Left ventricle myocardium superior (tissue), 1 donor: ENCODE measurements around the gene KRT2. TPM values are rescaled to one million over a fixed set of nuclear protein-coding genes. Genes with fewer than 3 reads are reported as not detected.

Experiments used
- ATAC-seq: fragments of 200-7000 bp; cut with Tn5 transposase; one replicate; pipeline ENCODE4 v1.9.1; 2020; ENCODE audit warnings: mild to moderate bottlenecking, moderate library complexity
- DNase-seq: peaks from one replicate; pipeline ENCODE4 v3.0.0-alpha.2; 2020
- intact Hi-C: fragments of 100-400 bp; cut with micrococcal nuclease; formaldehyde crosslinking; loops from one replicate; pipeline ENCODE4 v1.11.0; 2022
- total RNA-seq: library from RNA; stranded (reverse); fragmentation: NEBNext Ultra II Directional; extraction: Animal tissue kit (Norgen Biotek cat#: 25700); gene quantifications from one replicate; pipeline ENCODE4 v1.2.1, GENCODE V29; 2021
- donor health status: DM: no; HTN: yes; CAD: no; lungs with severe emphysema.

Gene KRT2
- total RNA-seq, 1 donor from 2014 or later = not detected

- ATAC-seq (no peak), DNase-seq (no peak)
- intact Hi-C loops = no loop called here
Measured at GRCh38 chr12:52630008-52630500, 22.0 kb downstream of the KRT2 start.

DNA sequence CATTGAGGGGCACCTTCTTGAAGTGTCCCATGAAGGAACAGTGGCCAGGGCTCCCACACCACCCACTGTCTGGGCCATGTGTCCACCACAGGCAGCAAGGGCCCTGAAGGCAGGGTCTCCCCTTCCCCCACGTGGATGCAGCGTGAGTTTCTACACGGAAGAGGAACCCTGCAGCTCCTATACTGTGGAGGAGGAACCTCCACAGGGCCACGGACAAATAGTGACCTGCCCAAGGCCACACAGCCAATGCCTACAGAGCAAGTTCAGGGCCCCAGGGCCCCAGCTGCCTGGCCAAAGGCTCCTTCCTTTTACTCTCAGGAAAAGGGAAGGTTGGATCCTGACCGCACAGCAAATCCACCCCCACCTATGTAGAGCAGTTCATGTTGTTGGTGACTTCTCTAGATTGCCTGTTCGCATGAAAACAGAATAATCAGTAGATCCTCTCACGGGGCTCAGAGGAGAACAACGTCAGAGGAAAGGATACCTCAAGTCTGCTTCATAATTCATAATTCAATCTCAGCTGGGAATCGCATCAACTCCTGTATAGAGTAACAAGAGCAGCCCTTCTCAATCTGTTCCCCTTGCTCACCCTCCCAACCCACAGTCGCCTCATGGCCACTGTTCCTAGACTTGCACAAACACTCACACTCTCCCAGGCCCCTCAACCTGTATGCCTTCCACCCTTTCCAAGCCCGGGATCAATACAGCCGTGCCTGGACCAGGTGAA, 22.6 kb downstream of the KRT2 start:
- ATAC-seq (no peak), DNase-seq (no peak)
- intact Hi-C loops = no loop called here

DNA sequence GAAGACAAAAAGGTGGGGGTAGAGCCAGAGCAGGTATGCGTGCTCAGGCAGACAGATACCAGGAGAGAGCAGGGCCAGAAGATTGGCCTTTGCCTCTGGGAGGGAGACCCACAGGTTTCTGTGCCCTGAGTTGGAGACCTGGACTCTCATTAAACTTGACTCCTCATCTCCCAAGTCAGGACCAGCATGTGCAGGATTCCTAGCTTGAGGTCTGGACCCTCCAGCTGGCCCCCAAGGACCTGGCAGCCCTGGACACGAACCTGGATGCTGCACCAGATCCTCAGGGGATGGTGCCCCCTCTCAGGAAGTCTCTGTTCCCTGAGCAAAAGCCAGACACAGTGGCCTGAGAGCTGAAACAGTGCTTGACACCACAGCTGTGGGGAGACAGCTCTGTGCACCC, 23.2 kb downstream of the KRT2 start:
- no peak for ATAC-seq
- intact Hi-C loops = no loop called here
- no peak for DNase-seq

DNA sequence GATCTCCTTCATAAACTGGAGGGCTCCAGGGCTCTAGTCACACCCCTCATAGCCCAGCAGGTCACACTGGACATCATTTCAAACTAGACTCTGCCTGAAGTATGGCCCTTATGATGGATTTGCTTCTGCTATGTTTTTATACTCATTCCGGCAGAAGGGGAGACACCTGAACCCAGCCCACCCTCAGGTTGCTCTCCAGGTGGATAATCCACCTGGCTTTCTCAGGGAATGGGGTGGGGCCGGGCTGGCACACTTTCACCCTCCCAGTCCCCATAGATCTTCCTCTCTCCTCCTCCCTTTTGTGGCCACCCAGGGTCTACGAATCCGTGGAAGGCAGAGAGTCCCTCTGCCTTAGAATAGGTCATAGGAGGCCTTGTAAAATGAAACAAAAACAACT, 23.9 kb downstream of the KRT2 start:
- intact Hi-C loops = no loop called here
- DNase-seq (no peak), ATAC-seq (no peak)

DNA sequence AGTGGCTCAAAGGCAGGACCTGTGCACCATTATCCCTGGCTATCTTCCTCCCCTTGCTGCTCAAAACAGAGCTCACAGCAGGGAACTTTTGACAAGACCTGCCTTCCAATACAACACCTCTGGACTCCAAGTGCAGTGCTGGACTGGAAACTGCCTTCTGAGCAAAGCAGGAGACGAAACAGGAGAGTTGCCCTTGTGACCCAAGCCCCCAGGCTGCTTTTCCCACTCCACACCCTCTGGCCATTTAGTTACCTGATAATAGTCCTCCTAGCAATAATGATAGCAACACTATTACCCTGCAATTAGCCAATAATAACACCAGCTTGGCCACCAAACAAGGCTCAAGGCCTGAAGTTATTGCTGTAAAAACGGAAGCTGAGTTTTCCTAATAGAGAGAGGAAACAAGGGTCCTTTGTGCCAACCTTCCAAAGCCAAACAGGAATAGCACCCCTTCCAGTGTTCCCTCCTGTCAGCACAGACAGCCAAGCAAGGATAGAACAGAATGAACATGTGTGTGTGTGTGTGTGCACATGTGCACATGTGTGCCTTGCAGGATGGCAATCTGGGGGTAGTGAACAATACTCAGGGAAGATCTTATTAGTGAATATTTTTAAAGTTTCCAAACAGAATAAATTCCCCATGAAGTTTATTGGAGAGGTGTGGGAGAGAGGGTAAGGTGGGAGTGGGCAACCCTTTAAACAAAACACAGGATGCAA, 24.5 kb downstream of the KRT2 start:
- intact Hi-C loops = no loop called here
- ATAC-seq = no peak
- DNase-seq = no peak

DNA sequence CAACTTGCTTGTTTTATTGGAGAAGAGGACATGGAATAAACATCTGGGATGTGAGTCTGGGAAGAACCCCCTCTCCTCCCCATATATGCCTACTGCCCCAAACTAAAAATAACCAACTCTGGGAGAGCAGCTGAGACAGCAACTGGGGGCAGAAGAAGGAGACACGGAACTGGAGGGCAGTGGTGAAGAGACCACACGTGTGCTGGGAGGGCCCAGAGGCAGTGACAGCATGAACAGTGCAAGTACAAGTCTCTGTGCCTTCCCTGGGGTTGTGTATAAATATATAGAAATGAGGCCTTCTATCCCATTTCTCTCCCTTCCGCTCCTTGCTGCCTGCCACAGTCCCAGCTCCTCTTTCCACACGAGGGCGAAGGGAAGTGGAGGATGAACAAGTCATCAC, 29.7 kb downstream of the KRT2 start:
- intact Hi-C loops = no loop called here
- no peak for DNase-seq
- ATAC-seq = no peak

DNA sequence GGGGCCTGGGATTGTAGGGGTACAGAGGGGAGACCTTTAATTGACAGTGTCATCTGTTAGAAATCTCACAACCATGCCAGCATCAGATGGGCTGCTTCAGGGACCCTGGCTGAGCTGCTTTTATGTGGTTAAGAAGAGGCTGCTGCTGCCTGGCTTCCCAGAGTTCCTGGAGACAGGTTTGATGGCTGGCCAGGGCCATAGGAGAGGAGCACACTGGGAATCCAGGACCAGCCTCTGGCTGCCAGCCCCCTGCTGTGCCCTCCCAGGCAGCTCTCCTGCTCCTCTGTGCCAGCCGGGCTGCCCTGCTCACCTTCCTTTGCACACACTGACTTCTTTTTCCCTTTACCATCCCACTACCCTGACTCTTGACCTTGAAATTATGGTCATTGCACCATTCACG, 33.1 kb downstream of the KRT2 start:
- DNase-seq (no peak), ATAC-seq (no peak)
- intact Hi-C loops = no loop called here

GRCh38 chr12:52618216-52618615, 33.8 kb downstream of the KRT2 start, which contains the start of gene KRT73:
Gene KRT73 (minus strand): TSS chr12:52618559. CDS start chr12:52618524, 35 bp downstream.
- DNase-seq (no peak), ATAC-seq (no peak)
- intact Hi-C loops = no loop called here

DNA sequence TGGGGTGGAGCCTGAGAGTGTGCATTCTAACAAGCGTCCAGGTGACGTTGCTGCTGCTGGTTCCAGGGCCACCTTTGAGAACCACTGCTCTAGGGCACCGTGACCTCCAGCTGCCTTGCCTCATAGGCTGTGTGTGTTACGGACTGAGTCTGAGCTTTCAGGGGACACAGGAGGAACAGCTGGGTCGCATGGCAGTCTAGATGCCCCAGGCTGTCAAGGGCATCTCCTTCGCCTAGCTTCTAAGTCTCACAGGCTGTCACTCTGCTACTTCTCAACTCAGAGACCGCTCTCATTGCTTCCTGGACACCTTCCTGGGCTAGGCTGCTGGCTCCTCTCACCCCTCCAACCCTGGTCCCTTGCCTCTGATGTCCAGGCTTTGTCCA, 34.6 kb downstream of the KRT2 start:
- DNase-seq = no peak
- no peak for ATAC-seq
- intact Hi-C loops = no loop called here

DNA sequence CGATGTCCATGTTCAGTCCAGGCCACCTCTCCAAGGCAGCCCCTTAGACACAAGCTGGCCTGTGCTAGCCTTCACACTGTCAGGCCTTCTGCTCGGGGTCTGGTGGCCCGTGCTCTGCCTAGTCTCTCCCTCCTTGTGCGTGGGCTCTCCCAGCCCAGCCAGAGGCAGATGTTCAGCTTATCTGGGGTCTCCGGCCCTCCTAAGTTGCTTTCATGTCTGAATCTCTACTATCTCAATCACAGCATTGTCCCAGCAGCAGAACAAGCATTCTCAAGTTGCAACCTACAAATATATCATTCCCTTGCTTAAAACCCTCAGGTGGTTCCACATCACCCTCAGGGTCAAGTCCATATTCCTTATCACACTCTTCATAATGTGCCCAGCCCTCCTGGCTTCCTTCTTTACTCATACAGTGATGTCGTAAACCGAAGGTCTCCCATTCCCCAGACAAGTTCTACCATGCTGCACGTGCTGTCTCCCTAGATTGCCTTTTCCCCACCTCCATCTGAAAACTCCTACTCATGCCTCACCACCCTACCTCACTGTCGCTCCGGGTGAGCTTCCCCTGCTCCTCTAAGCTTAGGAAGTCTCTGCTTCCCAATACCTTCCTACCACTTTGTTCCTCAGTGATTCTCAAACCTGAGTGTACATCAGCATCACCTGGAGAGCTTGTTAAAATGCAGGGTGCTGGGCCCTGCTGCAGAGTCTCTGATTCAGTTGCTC, 35.2 kb downstream of the KRT2 start:
- intact Hi-C loops = no loop called here
- no peak for ATAC-seq
- DNase-seq = no peak

DNA sequence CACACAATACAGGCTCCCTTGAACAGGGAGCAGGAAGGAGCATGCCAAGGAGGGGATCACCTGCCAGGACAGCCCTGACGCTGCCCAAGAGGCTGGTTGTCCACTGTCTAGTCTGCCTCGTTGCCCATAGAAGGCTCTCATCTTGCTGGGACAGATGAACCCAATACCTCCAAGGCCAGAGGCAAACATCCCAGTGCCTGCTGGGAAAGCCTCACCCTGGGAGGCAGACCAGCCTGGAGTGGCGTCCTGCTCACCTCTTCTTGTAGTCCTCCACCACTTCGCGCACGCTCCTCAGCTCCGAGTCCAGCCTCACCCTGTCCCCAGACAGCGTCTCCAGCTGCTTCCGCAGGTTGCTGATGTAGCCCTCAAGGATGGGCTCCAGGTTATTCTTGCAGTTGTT, 36.1 kb downstream of the KRT2 start:
- DNase-seq = no peak
- no peak for ATAC-seq
- intact Hi-C loops = no loop called here

DNA sequence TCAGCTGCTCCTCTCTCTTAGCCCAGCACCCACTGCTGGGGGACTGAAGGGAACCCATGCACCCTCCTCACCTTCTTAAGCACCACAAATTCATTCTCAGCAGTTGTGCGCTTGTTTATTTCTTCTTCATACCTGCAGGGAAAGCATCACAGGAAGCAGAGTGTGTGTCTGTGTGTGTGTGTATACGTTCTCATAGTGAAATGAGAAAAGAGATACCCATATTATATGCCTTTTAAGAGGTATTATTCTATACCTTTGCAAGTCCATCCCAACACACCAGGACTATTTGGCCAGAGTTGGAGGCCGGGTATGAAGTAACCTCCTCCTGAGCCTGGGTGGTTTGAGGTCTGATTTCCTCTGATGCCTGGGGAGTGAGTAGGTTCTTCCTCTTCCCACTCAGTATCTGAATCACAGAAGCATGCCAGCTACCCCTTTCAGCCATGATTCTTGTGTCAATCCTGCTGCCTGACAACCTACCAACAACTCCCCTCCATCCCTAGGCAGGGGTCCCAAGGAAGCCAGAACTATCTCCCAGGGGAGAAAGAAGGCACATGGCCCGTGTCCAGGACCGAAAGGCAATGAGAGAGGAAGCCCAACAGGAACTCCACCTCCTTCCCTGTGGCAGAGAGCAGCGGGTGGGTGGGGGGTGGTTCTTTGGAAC, 36.7 kb downstream of the KRT2 start:
- ATAC-seq (no peak), DNase-seq (no peak)
- intact Hi-C loops = no loop called here

DNA sequence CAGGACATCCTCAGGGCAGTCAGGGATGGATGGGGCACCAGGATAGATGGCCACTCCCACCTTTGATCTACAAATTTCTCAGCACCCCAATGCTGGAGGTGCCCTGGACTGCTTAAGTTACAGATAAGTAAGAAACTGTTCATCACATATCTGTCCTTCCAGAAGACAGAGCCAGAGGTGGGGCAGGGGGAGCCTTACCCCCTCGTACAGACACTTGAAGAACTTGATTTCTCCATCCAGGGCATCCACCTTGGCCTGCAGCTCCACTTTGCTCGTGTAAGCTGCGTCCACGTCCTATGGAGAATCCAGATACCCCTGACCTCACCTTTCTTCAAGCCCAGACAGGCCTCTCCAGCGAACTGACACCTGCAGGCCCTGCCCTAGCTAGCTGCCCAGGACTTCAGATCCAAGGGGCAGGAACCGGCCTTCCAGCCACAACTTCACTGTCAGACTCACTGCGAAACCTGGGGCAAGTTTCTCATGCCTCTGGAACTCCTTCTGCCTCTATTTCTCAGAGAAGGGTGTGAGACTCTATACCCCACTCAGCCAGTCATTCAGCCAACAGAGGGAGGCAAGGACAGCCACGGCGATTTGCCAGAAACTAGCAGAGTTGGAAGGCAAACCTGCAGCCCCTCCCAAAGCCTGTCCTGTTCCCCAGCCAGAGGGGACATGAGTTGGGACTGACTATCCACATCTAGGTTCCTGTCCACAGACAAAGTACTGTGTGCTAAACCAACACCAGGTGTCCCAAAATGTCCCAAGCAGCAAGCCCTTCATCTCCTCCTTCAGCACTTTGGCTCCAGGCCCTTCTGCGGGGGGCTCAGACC, 37.4 kb downstream of the KRT2 start:
- DNase-seq (no peak), ATAC-seq (no peak)
- intact Hi-C loops = no loop called here

GRCh38 chr12:52613384-52614030, 38.5 kb downstream of the KRT2 start:
- intact Hi-C loops = no loop called here
- DNase-seq (no peak), ATAC-seq (no peak)

DNA sequence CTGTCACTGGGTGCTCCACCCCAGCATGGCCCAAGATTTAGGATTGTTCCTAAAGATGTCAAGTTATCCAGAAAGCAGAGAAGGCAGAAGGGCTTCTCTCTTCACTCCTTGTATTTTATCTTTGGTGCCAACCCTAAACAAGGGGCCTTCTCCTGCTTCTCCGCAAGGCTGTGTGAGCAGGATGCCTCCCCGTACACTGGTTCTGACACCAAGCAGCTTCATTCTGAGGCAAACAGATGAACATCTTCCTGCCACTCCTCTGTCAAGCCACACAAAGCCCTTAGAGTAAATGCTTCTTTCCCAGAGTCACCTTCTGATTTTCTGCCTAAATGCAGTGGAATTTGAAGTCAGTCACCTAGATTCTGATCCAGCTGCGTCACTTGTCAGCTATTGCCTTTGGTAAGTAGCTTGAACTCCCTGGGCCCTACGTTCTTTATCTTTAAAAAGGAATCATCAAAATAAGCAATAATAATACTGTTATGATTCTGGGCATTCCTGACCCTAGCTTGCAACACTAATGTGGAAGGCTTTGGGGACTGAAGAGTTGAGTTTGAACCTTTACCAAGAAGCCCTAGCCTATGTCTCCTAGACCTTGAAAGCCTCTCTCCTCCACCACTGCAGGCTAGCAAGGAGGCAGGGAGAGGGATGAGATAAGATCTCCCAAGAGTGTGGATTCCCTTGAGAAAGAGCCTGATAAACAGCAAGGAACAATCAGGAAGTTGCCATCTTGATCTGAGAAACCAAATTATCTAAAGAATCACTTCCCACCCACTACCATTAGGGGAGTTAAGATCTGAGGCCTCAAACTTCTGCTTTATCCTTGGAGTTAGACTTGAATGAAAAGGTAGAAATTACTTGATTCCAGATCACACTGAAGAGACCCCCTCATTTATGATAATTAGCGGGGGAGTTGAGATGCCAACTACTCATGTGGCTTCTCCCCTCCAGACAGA, 39.3 kb downstream of the KRT2 start:
- intact Hi-C loops = no loop called here
- DNase-seq = no peak
- no peak for ATAC-seq

DNA sequence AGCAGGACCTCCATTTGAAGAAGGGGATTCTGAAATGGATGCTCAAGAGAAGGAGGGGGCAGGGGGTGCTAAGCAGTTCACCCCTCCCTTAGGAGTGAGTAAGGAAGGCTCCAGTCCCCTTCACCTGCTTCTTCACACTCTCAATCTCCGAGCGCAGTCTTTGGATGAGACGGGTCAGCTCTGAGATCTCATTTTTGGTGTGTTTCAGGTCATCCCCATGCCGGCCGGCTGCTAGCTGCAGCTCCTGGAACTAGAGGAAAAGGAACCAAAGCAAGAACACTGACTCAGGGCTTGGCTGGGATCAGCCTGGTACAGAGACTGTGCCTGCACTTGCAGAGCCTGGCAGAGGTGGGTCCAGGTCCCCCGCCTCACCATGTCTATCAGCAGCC, 40.9 kb downstream of the KRT2 start:
- intact Hi-C loops = no loop called here
- DNase-seq = no peak
- no peak for ATAC-seq

DNA sequence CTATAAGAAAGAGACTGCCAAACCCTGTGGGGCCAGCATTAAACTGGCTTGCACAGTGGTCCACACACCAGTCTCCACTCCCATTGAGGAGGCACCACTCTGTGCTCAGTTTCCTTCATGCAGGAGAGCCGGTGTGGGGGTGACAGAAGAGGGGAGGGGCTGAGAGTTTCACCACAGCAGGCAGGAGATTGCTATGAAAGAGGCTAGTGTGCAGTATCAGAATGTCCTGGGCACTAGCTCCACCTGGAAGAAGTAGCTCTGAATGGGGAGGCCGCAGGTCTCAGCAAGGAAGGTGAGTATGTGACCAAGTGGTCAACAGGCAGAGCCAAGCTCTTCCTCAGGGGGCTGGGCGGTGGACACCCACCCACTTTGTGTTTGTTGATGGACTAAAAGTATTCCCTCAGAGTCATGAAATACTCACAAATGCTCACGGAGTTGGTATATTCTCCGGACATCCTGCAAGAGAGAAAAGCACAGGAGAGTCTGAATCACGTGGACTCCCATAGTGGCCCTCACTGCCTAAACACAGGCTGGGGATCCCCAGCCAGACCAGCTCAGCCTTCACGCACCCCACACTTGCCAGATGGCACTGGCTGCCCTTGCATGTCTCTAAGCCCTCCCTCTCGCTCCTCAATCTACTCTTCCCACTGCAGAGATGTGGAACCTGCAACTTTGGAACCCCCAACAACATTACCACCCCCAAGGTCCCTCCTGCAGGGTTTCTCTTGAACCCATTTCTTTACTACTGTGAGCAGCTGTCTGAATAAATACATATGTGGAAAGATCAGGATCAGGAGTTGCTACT, 43.0 kb downstream of the KRT2 start:
- no peak for ATAC-seq
- DNase-seq = no peak
- intact Hi-C loops = no loop called here
